IPS-11a (cell line): ENCODE results near the gene PLPPR1.
"Not testable (repeated sequence)": the region's sequence is repeated elsewhere in the genome, so short reads cannot be mapped to it uniquely, and the experiment has no call there.

Experiments
- H3K4me3 ChIP-seq: one replicate; pipeline ENCODE4 v1.5.1; 2013; ENCODE audit warnings: low read depth, low read length, control low read depth

PLPPR1 gene

GRCh38 chr9:101119206-101119819, 90.8 kb downstream of the PLPPR1 start:
- H3K4me3 ChIP-seq = no peak overlapping the region

DNA sequence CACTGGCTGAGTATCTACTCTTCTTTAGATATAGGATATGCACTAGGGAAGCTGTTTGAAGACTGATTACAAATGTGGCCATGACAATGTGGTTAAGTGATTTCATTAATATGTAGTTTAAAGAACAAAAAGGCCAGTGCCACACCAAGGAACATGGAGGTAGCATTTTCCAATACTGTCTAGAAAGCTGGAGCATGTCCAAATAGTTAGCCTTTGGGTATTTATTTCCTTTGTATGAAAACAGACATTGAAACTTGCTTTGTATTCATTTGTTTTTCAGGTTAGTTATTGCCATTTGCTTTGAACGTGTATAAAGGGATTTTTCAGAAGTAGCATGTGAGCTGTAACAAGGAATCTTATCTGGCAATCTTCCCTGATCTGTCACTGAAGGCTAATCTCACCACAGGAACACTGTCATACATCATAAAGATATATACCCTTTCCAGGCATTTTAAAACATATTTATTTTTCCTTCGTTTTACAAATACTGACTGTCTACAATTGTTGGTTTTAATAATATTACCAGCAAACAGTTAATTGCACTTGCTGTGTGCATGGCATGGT, 93.4 kb downstream of the PLPPR1 start:
- H3K4me3 ChIP-seq = no peak overlapping the region

DNA sequence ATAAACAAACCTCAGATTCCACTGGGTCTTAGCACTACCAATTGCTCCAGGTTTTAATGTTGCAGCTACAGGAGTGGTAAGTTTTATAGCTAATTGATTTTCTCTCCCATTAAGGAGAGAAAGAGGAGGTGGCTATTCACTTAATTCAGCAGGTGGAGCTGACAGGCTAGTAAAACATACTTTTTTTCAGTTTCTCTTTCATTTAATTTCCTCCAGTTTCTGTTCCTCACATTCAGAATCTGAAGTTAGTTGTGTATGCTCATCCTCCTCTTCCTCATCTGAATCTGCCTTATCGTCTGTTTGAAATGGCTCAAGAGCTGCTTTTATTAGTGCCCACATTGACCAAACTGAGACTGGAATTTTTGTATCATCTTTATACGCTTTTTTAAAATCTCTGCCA, 98.0 kb downstream of the PLPPR1 start:
- H3K4me3 ChIP-seq = no peak overlapping the region

- H3K4me3 ChIP-seq = not testable (repeated sequence)
These were observed 98.8 kb downstream of the PLPPR1 start for GRCh38 chr9:101127369-101127768.

GRCh38 chr9:101128623-101129022, 100.1 kb downstream of the PLPPR1 start:
- no peak overlapping the region for H3K4me3 ChIP-seq

DNA sequence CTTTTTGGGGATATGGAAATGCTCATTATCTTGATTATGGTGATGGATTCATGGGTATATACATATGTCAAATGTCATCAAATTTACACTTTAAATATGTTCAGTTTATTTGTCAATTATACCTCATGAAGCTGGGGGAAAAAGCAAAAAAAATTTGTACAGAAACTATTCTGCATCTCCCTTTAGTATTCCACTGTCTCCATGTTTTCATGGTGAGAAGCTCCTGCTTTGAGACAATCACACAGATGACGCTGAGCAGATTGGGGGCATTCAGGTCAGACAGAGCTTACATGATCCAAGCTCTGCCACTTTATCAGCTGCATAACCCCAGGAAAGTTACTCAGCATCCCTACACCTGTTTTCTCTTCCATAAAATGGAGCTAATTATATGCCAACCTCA, 101.5 kb downstream of the PLPPR1 start:
- no peak overlapping the region for H3K4me3 ChIP-seq

DNA sequence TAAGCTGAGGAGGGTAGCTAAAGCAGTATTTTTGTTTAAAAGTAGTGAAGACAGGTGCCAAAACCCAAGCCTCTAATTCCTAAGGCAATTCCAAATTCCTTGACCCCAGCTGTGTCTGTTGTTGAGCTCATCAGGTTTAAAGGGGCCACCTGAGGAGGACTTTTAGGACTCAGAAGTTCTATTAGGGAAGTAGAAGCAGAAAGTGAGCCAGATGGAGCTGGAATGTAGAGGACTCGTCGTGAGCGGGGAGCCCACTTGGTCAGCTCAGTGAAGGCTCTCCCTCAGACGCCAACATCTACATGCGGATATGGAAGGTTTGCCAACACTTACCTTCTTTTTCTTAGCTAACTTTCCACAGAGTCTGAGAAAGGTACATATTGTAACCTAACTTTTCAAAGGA, 102.8 kb downstream of the PLPPR1 start:
- no peak overlapping the region for H3K4me3 ChIP-seq

- no peak overlapping the region for H3K4me3 ChIP-seq
These were observed 104.3 kb downstream of the PLPPR1 start for GRCh38 chr9:101132801-101133200.

- no peak overlapping the region for H3K4me3 ChIP-seq
These were observed 110.0 kb downstream of the PLPPR1 start for GRCh38 chr9:101138509-101138908.

GRCh38 chr9:101139082-101139481, 110.6 kb downstream of the PLPPR1 start:
- no peak overlapping the region for H3K4me3 ChIP-seq

DNA sequence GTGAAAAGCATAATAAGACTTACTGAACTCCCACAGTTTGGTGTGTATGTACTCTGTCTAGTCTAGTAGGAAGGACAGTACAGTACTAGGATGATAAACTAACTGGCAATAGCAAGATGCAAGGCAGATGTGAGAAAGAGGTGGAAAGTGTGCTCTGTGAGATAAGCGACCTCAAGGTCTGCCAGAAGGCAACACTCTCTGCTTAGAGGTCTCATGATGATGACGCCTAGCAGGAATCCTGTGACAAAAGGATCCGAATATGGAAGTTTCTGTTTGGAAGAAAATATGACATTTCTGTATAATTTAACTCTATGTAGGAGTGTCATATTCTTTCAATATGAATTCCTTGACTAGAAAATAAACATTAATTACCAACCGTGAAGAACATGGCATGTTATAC, 112.2 kb downstream of the PLPPR1 start:
- H3K4me3 ChIP-seq = no peak overlapping the region

DNA sequence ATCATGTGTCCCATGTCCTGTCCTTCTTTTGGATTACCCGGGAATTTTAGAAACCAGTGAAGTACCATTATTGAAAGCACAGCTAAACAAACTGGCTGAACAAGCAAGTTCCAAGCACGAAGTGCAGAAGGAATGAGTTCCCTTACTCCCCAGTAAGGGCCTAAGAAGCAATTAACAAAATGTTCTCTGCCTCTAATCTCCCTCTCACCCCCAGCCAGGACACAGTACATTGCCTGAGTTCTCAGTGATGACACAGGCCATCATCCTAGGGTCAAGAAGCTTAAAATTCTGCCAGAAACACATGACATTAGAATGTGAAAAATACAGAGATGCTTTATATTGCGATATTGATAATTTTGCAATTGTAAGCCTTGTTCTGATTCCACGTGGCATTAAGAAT, 118.0 kb downstream of the PLPPR1 start:
- no peak overlapping the region for H3K4me3 ChIP-seq

DNA sequence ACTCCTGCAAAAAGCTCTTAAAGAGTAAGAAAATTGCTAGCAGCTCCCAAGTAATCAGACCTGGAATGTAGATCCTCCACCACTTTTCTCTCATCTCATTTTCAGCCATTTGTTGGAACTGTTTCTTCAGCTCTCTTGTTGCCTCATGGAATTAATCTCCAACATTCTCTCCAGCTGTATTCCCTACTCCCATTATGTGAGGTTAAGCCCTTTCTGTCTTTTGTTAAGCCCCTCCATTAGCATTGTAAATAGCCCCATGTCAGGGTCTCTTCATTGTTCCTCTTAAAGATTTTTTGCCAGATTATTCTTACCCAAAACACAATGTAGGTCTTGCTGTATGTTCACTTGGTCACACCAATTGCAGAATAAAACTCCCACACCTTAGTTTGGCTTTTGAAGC, 119.8 kb downstream of the PLPPR1 start:
- no peak overlapping the region for H3K4me3 ChIP-seq

DNA sequence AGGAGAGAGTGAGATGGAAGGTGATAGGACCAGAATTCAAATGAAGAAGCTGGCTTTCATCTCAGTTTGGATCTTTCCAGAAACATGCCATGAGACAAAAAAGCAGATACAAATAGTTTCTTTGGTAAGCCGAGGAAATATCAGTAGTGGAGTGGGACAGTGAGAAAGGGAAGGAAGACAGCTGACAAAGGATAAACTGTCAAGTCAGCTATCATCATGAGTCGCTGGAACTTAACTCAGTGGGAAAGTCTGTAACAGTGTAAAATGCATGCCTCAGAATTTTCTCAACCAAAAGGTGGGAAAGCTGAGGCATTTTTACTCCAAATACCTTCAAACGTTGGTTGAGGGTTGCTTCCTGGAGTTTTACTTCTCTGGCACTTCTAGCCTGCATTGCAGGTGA, 129.8 kb downstream of the PLPPR1 start:
- no peak overlapping the region for H3K4me3 ChIP-seq

GRCh38 chr9:101162231-101162630, 133.7 kb downstream of the PLPPR1 start:
- H3K4me3 ChIP-seq = no peak overlapping the region

DNA sequence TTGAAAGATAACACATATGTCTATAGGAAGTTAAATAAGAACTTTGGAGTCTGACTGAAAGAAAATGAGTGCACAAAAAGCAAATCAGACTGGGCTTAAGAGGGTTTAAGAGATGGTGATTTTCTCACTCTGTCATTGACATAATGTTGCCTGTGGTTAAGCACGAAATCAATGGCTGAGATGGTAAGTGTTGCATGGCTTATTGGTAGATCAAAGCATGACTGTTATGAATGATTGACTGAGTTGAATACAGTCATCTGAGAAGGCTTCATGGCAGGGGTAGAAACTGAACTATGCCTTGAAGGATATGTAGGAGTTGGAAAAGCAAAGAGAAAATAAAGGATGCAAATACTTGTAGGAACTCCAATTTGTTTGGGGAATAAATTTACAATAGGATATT, 136.6 kb downstream of the PLPPR1 start:
- H3K4me3 ChIP-seq = no peak overlapping the region

DNA sequence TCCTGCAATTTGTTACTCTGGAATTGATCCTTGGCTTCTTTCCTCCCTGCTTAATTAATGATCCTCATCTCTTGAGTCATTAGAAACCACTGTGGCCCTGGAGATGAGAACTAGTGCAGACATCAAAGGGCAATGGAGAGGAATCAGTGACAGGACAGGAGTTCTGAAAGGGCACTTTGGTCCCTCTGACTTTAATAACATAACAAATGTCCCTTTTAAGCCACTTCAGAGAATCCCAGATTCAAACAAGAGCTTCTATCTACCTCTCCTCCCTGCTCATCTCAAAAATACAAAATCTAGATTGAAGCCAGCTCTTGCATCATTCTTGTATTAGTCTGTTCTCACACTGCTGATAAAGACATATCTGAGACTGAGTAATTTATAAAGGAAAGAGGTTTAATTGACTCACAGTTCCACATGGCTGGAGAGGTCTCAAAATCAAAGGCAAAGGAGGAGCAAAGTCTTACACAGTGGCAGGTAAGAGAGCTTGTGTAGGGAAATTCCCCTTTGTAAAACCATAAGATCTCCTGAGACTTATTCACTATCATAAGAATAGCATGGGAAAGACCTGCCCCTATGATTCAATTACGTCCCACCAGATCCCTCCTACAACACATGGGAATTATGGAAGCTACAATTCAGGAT, 139.1 kb downstream of the PLPPR1 start:
- no peak overlapping the region for H3K4me3 ChIP-seq

DNA sequence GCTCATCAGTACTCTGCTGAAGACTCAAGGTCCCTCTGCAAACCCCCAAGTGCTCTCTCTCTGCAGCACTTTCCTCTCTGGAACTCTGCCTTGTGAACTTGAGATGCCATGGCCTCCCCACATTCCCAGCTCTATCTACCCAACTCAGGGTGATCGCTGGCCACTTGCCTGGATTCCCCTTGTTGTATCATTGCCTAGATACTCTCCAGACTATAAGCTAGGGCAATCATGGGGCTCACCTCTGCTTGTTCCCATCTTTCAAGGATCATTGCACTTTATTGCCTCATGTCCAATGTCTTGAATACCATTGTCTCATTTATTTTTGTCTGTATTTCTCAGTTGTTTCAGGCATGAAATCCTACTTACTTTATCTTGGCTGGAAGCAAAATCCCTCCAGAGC, 144.1 kb downstream of the PLPPR1 start:
- H3K4me3 ChIP-seq = no peak overlapping the region

DNA sequence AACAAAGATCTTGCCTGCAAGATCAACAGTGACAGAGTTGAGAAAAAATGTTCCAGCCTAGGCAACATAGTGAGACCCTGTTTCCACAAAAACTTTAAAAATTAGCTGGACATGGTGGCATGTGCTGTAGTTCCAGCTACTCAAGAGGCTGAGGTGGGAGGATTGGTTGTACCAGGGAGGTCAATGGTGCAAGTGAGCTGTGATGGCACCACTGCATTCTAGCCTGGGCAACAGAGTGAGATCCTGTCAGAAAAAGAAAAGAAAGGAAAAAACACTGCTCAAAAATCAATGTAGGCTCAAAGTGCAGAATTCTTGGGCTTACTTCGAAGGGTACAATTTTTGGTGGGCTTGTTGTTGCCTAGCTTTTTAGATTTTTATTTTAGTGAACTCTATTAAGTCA, 145.4 kb downstream of the PLPPR1 start:
- H3K4me3 ChIP-seq = no peak overlapping the region

DNA sequence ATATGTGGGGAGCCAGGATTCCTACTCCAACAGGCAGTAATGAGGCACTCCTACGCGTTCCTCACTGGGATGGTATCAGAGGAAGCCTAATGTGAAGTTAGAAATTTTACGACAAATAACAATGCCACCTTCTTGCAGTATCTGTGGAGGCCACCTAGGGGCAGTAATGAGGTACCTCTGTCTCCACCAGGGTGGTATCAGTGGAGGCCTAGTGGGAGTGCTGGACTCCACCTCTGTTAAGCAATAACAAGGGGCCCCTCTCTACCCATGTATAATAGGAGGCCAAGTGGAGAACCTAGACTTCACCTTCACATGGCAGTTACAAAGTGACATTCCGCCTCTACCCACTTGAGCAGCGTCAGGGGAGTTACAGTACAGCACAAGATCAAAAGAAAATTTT, 147.9 kb downstream of the PLPPR1 start:
- no peak overlapping the region for H3K4me3 ChIP-seq

GRCh38 chr9:101184813-101185278, 156.3 kb downstream of the PLPPR1 start:
- no peak overlapping the region for H3K4me3 ChIP-seq

DNA sequence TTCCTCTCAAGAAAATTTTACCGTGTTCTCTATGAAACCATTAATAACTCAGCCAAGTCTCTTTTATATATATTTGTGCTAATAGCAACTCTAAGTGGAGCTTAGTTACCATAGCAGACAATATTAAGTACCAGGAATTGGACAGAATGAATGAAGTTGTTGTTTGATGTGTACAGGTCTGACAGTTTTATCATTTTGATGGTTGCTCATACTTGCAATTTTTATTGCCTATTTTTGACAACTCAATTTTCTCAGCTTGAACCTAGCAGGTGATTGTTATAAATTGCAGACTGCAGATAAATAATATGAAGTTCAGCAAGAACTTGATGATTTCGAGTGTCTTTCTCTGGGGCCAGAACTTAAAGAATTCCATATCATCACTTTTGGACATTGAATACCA, 163.2 kb downstream of the PLPPR1 start:
- H3K4me3 ChIP-seq = no peak overlapping the region

DNA sequence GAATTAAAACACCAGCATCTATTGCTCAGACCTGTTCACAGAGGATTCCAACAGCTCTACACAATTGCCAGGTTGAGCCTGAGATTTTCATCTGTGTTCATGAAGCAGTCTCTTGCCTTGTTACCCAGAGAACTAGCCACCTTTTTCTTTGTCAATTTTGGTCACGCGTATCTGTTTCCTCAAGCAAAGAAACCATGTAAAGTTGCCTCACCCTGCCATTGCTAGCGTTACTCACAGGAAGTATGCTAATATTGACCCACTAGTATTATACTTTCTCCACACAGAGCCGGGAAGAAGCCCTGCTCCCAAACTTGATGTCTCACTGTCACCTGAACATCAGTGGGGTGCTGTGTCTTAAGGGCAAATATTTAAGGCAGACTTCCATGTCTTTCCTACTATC, 168.5 kb downstream of the PLPPR1 start:
- H3K4me3 ChIP-seq = no peak overlapping the region
